GM12873 (cell line): Measurements from ENCODE around the gene PP2D1.

Source experiments
- CTCF ChIP-seq: IDR thresholded peaks from 2 replicates; pipeline ENCODE4 v1.5.1; 2012; ENCODE audit warnings: low read depth, mild to moderate bottlenecking, moderate library complexity, low read length, control low read depth; ENCODE audit not compliant: insufficient read depth; ENCODE audit errors: missing control alignments

Gene PP2D1

GRCh38 chr3:19940643-19941042 lies 71.4 kb downstream of the PP2D1 start:
- no peak for TF ChIP-seq CTCF

DNA sequence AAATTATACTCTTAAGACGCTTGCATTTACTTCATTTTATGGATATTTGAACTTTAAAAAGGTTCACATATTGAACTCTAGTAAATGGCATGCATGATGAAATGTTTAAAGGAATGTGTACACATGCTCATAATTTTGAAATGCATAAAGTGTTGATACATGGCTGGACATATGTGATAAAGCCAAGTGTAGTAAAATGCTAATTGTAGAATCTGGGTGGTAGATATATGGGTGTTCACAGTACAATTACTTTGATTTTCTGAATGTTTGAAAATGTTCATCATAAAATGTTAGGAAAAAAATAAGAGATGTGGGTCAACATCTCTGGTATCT lies 73.8 kb downstream of the PP2D1 start:
- no peak for TF ChIP-seq CTCF

DNA sequence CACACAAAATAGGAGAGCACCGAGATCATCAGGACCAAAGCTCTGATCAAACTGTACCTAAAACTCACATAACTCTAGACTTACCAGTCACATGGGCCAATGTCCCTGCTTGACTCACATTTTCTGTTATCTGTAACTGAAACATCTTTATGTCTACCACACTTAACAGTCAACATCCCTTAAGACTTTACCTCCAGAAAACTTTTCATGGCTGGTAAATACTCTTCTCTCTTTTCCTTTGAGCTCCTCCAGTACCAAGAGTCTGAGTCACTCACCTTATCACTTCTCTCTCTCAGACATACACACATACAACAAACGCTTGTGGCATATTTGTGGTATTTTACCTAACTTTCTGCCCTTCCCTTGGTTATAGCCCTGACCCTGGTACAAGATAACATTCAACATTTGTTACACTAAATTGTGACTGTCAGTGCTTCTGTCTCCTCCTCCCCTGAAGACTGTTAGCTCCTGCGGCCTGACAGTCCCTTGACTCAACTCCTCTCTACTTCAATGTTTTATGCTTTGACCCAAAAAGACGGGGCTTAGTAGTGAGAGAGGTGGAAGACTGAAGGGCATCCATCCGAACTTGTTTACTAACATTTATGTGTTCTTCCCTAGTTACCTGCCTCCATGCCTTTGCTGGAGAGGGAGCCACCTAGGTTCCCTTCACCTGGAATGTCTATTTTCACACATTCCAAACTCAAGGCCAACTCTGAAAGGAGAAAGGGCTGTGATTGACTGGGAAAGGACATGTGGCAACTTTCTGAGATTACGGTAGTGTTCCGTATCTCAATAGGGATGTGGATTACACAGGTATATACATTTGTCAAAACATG lies 74.4 kb downstream of the PP2D1 start:
- TF ChIP-seq CTCF, result no peak
